Measurements from ENCODE around the gene FOXP1. TPM values are rescaled to one million over a fixed set of nuclear protein-coding genes. Genes with fewer than 3 reads are reported as not detected.

FOXP1 gene
- total and polyA plus RNA-seq, 2 of the 13 experiments (the other 11 are each of a cell fraction or from before 2014, with no cell fraction given), result 40.4 to 59.0 TPM

DNA sequence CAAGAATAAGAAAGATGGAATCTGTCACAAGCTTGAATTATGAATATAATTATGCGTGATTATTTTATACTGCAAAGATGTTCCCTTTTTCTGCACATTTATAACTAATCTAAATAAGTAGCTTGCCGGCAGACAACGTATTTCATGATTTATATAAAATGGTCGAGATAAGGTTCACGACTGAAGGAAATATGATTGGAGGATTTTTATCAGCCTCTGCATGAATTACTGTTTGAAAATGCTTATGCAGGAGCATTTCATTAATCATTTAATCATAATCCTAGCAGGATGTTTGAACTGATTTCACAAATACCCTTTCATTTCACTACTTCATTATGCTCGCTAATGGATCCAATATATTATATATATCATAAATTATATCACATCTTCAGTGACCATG is 580.0 kb downstream of the FOXP1 start (continued):
- TF ChIP-seq, protein P1, sequence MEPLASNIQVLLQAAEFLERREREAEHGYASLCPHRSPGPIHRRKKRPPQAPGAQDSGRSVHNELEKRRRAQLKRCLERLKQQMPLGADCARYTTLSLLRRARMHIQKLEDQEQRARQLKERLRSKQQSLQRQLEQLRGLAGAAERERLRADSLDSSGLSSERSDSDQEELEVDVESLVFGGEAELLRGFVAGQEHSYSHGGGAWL (CRISPR knock-in tag; IDR thresholded peaks at IDR 0.05), result no peak

DNA sequence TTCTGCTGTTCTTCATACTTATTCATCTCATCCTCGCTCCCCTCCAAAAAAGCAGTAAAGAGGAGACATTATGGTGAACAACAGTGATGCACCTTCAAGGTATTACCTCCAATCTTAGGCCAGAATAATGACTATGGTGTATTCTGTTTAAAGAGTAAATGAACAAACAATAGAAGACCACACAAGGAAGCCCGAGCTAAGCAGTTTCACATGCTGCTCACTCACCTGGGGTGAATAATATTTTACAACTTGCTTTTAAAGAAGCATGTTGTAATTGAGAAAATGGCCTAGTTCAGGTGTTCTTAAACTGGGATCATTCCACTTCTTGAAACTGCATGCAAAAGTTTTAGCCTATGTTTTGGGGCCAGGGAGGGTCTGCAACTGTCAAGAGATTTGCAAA is 581.2 kb downstream of the FOXP1 start:
- Histone ChIP-seq H3K27me3 (ENCODE audit: control insufficient read depth in 1 of 2, insufficient read depth in 2 of 2, low read length in 2 of 2) (no peaks in the 10 kb centered on the region), H3K9ac (ENCODE audit: insufficient read depth, low read depth, low read length) (no peak overlapping the region), H3K36me3 (replicated peaks in 1 of 2; ENCODE audit: control insufficient read depth in 1 of 2, insufficient read depth in 2 of 2, low read length in 2 of 2) (peaks cover 10 to 32% of the 10 kb centered on the region in 2 experiments), H3K4me2 (ENCODE audit: low read depth, low read length) (no peak overlapping the region), H3K4me1 (ENCODE audit: insufficient read depth, low read length) (peaks cover 4% of the 10 kb centered on the region), H4K20me1 (ENCODE audit: insufficient read depth, low read length) (peaks cover 5% of the 10 kb centered on the region; the same call in 1 of the 2 replicates), H2AFZ (ENCODE audit: low read length) (no peak overlapping the region), H3K27ac (ENCODE audit: extremely low read length, insufficient read depth, low read length) (no peak overlapping the region), H3K79me2 (ENCODE audit: insufficient read depth, low read length) (peaks cover 17% of the 10 kb centered on the region), H3K4me3 (replicated peaks in 1 of 3; ENCODE audit: insufficient read depth in 1 of 3, low read depth in 2 of 3, low read length in 3 of 3) (no peak overlapping the region), H3K9me3 (ENCODE audit: low read length) (no peaks in the 10 kb centered on the region)
- BruUV-seq (replicated peaks), result no TSS peak
- CTCF ChIA-PET (ENCODE audit: low intra/inter-chr PET ratio, low total read pairs), result no interaction called here
- intact Hi-C loops (cut with micrococcal nuclease; ENCODE audit: unreplicated experiment) (no loop called here), in situ Hi-C loops (cut with HindIII; ENCODE audit: extremely low pct_ligation_motif_present, low pct_unique_long_range_greater_than_20kb) (loop anchor here (10.0 kb wide), 1 partner anchor 593 kb away; no protein-coding TSS in a partner anchor)
- 95% methylated on average over 2 of the region's 2 CpGs for WGBS (ENCODE audit: low lambda C conversion rate)
- POLR2A ChIA-PET, result no interaction called here
- ATAC-seq, result no peak
- FAIRE-seq, result no peak
- no peak for DNase-seq (ENCODE audit: low spot score)
- TF ChIP-seq, protein P2, sequence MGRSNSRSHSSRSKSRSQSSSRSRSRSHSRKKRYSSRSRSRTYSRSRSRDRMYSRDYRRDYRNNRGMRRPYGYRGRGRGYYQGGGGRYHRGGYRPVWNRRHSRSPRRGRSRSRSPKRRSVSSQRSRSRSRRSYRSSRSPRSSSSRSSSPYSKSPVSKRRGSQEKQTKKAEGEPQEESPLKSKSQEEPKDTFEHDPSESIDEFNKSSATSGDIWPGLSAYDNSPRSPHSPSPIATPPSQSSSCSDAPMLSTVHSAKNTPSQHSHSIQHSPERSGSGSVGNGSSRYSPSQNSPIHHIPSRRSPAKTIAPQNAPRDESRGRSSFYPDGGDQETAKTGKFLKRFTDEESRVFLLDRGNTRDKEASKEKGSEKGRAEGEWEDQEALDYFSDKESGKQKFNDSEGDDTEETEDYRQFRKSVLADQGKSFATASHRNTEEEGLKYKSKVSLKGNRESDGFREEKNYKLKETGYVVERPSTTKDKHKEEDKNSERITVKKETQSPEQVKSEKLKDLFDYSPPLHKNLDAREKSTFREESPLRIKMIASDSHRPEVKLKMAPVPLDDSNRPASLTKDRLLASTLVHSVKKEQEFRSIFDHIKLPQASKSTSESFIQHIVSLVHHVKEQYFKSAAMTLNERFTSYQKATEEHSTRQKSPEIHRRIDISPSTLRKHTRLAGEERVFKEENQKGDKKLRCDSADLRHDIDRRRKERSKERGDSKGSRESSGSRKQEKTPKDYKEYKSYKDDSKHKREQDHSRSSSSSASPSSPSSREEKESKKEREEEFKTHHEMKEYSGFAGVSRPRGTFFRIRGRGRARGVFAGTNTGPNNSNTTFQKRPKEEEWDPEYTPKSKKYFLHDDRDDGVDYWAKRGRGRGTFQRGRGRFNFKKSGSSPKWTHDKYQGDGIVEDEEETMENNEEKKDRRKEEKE (IDR thresholded peaks at IDR 0.05), result no peak
- TF ChIP-seq MAFF (IDR thresholded peaks at IDR 0.05; ENCODE audit: low read depth, low read length) (peak; percentile 59), FOSL2 (CRISPR knock-in tag; IDR thresholded peaks at IDR 0.05) (no peak), ZNF101 (CRISPR knock-in tag; IDR thresholded peaks at IDR 0.05; ENCODE audit: borderline replicate concordance, low read depth) (no peak), MXI1 (IDR thresholded peaks at IDR 0.05; ENCODE audit: borderline replicate concordance, low read depth, low read length) (no peak), ARNT (IDR thresholded peaks at IDR 0.05) (no peak), SATB2 (CRISPR knock-in tag; IDR thresholded peaks at IDR 0.05) (no peak), MAFK (conservative IDR thresholded peaks at IDR 0.05 in 1 of 2, IDR thresholded peaks at IDR 0.05 in 1 of 2; ENCODE audit: low read length in 2 of 2) (peak; percentile 29 to 76; a peak in 3 of 4 replicates), ZBTB1 (CRISPR knock-in tag; IDR thresholded peaks at IDR 0.05; ENCODE audit: borderline replicate concordance) (no peak)
- TF ChIP-seq, protein P3, sequence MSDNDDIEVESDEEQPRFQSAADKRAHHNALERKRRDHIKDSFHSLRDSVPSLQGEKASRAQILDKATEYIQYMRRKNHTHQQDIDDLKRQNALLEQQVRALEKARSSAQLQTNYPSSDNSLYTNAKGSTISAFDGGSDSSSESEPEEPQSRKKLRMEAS (IDR thresholded peaks at IDR 0.05), result no peak
